Right lobe of liver (tissue), 4 donors: ENCODE results near the gene IFRD2.

ENCODE experiments used
- CTCF ChIP-seq, 4 donors: fragments of 200-600 bp in 3 of 4; fragments of 450-650 bp in 1 of 4; IDR thresholded peaks; one replicate each; pipeline versions ENCODE4 v1.5.1 to v1.8.0; 2016 to 2022; ENCODE audit warnings: antibody characterized with exemption in 4 of 4, mild to moderate bottlenecking in 2 of 4
- POLR2A ChIP-seq: fragments of 450-650 bp; IDR thresholded peaks from one replicate; pipeline ENCODE4 v1.6.1; 2017; ENCODE audit warnings: antibody characterized with exemption, mild to moderate bottlenecking
- donor health status: DM: no; HTN: no; CAD: no.
- donor health status: DM: no; HTN: no; CAD: no.
- donor health status: DM: no; HTN: yes; CAD: no.

- TF ChIP-seq POLR2A (no peak), CTCF (IDR thresholded peaks at IDR 0.05) (no peak)
These were observed 41.6 kb upstream of the IFRD2 start for GRCh38 chr3:50333744-50334328.
